Thyroid gland (tissue), 4 donors: Measurements from ENCODE around the gene TSHZ2.

Experiments
- POLR2A ChIP-seq, 2 donors: fragments of 450-650 bp; IDR thresholded peaks; one replicate each; pipeline ENCODE4 v1.6.1; 2017; ENCODE audit warnings: antibody characterized with exemption in 2 of 2, mild to moderate bottlenecking in 2 of 2, moderate library complexity in 1 of 2
- TF ChIP-seq, protein P1 (sequence below), 6 experiments: fragments of 200-600 bp in 3 of 6; fragments of 450-650 bp in 3 of 6; sonication (generic) in 3 of 6; IDR thresholded peaks; one replicate each; pipeline ENCODE4 v1.5.1; 2016 to 2019; ENCODE audit warnings: antibody characterized with exemption in 6 of 6, mild to moderate bottlenecking in 2 of 6, inconsistent platforms in 1 of 6, moderate library complexity in 1 of 6

DNA sequence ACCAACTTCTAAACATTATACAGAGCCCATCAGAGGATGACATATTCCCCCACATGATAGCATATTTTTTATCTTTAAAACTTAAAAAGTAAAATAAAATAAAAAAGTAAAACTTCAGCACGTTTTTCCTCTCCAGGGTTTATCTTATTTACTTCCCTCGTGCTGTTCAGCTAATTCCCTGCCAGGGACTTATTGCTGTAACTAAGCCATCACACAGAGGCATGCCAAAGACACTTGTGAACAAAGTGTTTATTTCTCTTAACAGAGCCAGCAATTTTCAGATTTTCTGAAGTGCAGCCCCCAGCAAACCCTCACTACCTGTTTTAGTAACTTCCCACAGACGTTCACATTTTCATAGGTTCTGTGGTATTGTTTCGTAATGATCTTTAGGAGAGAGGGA is 327.7 kb downstream of the TSHZ2 start:
- TF ChIP-seq, protein P1, sequence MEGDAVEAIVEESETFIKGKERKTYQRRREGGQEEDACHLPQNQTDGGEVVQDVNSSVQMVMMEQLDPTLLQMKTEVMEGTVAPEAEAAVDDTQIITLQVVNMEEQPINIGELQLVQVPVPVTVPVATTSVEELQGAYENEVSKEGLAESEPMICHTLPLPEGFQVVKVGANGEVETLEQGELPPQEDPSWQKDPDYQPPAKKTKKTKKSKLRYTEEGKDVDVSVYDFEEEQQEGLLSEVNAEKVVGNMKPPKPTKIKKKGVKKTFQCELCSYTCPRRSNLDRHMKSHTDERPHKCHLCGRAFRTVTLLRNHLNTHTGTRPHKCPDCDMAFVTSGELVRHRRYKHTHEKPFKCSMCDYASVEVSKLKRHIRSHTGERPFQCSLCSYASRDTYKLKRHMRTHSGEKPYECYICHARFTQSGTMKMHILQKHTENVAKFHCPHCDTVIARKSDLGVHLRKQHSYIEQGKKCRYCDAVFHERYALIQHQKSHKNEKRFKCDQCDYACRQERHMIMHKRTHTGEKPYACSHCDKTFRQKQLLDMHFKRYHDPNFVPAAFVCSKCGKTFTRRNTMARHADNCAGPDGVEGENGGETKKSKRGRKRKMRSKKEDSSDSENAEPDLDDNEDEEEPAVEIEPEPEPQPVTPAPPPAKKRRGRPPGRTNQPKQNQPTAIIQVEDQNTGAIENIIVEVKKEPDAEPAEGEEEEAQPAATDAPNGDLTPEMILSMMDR (IDR thresholded peaks at IDR 0.05) = no peak
- no peak for TF ChIP-seq POLR2A (IDR thresholded peaks at IDR 0.05)
